ENCODE measurements around the gene KRTAP8-1.

The KRTAP8-1 gene

DNA sequence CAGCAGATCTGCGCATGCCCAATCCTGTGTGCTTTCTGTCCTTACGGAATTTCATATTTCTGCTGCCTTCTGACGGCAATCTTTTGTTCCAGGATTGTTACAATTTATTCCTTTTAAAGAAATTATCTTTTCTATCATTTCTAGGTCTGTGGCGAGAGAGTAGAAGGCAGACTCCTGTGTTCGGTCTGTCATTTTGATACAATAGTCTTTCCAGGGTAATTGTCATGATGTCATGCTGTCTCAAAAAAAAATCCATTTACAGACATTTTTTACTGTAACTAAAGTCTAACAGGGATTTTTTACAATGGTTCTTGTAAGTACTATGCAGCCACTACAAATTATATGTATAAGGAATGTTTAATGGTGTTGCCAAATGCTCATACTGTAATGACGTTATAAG, 25.5 kb upstream of the KRTAP8-1 start:
- no peaks in the 10 kb centered on the region for H3K4me1 ChIP-seq (ENCODE audit: low read length)
- H3K36me3 ChIP-seq (replicated peaks; ENCODE audit: low read depth, low read length), result no peaks in the 10 kb centered on the region
- no peaks in the 10 kb centered on the region for H3K9me3 ChIP-seq (ENCODE audit: insufficient read depth, low read length)
- no peaks in the 10 kb centered on the region for H3K79me2 ChIP-seq (ENCODE audit: low read length)
- H4K20me1 ChIP-seq (ENCODE audit: insufficient read depth, low read length), result no peaks in the 10 kb centered on the region
- H3K4me2 ChIP-seq (ENCODE audit: low read length), result no peak overlapping the region
- no peak for TF ChIP-seq EZH2phosphoT487 (IDR thresholded peaks at IDR 0.05; ENCODE audit: low read depth)
- TF ChIP-seq, protein P1, sequence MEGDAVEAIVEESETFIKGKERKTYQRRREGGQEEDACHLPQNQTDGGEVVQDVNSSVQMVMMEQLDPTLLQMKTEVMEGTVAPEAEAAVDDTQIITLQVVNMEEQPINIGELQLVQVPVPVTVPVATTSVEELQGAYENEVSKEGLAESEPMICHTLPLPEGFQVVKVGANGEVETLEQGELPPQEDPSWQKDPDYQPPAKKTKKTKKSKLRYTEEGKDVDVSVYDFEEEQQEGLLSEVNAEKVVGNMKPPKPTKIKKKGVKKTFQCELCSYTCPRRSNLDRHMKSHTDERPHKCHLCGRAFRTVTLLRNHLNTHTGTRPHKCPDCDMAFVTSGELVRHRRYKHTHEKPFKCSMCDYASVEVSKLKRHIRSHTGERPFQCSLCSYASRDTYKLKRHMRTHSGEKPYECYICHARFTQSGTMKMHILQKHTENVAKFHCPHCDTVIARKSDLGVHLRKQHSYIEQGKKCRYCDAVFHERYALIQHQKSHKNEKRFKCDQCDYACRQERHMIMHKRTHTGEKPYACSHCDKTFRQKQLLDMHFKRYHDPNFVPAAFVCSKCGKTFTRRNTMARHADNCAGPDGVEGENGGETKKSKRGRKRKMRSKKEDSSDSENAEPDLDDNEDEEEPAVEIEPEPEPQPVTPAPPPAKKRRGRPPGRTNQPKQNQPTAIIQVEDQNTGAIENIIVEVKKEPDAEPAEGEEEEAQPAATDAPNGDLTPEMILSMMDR (IDR thresholded peaks at IDR 0.05; ENCODE audit: low read depth, low read length), result no peak
- no peak overlapping the region for H3K27ac ChIP-seq (ENCODE audit: low read length)
- no peaks in the 10 kb centered on the region for H3K27me3 ChIP-seq (ENCODE audit: low read depth, low read length)
- H3K9ac ChIP-seq (ENCODE audit: low read length), result no peak overlapping the region
- no peak overlapping the region for H2AFZ ChIP-seq (ENCODE audit: low read depth, low read length)
- H3K4me3 ChIP-seq (ENCODE audit: low read length), result no peak overlapping the region

- Histone ChIP-seq H3K27me3 (ENCODE audit: low read depth, low read length) (no peaks in the 10 kb centered on the region; the same call in 1 of the 2 replicates), H3K9me3 (ENCODE audit: insufficient read depth, low read length) (no peaks in the 10 kb centered on the region), H2AFZ (ENCODE audit: low read depth, low read length) (no peak overlapping the region), H3K4me1 (ENCODE audit: low read length) (no peaks in the 10 kb centered on the region), H3K27ac (ENCODE audit: low read length) (no peak overlapping the region), H3K4me2 (ENCODE audit: low read length) (no peak overlapping the region), H3K4me3 (ENCODE audit: low read length) (no peak overlapping the region), H4K20me1 (ENCODE audit: insufficient read depth, low read length) (no peaks in the 10 kb centered on the region), H3K36me3 (replicated peaks; ENCODE audit: low read depth, low read length) (no peaks in the 10 kb centered on the region), H3K79me2 (ENCODE audit: low read length) (no peaks in the 10 kb centered on the region), H3K9ac (ENCODE audit: low read length) (no peak overlapping the region)
- TF ChIP-seq, protein P1 (IDR thresholded peaks at IDR 0.05; ENCODE audit: low read depth, low read length), result peak; percentile 67
- TF ChIP-seq EZH2phosphoT487 (IDR thresholded peaks at IDR 0.05; ENCODE audit: low read depth), result no peak
Observed at GRCh38 chr21:30831194-30831765, 18.2 kb upstream of the KRTAP8-1 start.

DNA sequence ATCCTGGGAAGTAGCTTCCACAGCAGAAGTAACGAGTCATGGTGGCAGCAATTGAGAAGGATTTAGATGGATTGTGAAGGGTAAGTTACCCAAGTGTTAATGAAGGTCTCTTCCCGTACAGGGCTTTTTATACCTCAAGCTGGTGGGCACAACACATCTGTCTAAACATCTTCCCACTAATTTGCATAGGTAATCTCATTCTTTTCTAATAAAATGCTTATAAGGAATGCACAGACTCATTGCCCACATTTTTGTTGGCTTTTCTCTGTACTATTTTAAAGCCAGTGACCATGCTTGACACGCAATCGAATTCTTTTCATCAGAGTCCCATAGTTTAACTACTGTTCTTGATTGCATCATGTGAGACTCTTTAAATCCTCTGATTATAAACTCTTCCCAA, 16.6 kb upstream of the KRTAP8-1 start, which contains the start of gene KRTAP7-1:
KRTAP7-1 (minus strand) TSS at position 101 of the 400 bp plus-strand sequence; CDS start at position 40, 61 bp downstream.
- no peaks in the 10 kb centered on the region for H3K9me3 ChIP-seq (ENCODE audit: insufficient read depth, low read length)
- TF ChIP-seq, protein P1 (IDR thresholded peaks at IDR 0.05; ENCODE audit: low read depth, low read length), result no peak
- TF ChIP-seq EZH2phosphoT487 (IDR thresholded peaks at IDR 0.05; ENCODE audit: low read depth), result no peak
- H4K20me1 ChIP-seq (ENCODE audit: insufficient read depth, low read length), result no peaks in the 10 kb centered on the region
- H3K9ac ChIP-seq (ENCODE audit: low read length), result no peak within 1 kb of the TSS
- H3K4me2 ChIP-seq (ENCODE audit: low read length), result no peak within 1 kb of the TSS
- no peak within 1 kb of the TSS for H3K4me3 ChIP-seq (ENCODE audit: low read length)
- no peaks in the 10 kb centered on the region; the same call in 1 of the 2 replicates for H3K27me3 ChIP-seq (ENCODE audit: low read depth, low read length)
- no peaks in the 10 kb centered on the region for H3K79me2 ChIP-seq (ENCODE audit: low read length)
- H3K27ac ChIP-seq (ENCODE audit: low read length), result no peak within 1 kb of the TSS
- H3K36me3 ChIP-seq (replicated peaks; ENCODE audit: low read depth, low read length), result no peaks in the 10 kb centered on the region
- H3K4me1 ChIP-seq (ENCODE audit: low read length), result no peaks in the 10 kb centered on the region
- H2AFZ ChIP-seq (ENCODE audit: low read depth, low read length), result no peak within 1 kb of the TSS

DNA sequence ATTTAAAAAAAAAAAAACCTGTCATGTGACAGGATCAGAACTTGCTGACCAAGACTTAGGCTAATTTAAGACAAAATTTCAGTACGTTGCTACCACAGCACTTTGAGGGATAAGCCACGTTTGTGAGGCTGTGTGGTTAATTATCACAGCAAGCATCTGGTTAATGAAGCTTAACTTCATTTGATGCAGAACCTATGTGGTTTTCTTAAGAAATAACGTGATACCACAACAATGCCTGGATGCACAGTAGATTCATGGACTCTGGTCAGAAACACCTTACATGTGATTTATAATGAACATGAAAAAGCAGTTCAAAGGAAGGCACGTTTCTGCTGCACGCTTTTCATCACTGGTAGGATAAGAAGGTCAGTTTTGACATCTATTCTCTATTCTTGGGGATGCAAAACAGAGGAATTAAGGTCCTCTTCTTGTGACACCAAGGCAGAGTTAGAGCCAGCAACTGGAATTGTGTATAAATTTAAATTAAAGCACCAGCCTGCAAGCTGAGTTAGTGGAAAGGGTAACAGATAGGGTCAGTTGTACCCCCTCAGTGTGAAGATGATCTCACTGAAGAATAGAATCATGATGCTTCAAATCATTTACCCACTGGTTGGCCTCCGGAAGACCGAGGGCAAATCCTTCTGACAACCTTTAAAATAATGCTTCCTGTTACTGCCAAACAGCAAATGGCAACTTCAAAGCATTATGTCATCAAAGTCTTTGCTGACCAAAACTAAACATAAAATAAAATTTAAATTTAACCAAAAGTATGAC, 6.0 kb upstream of the KRTAP8-1 start:
- Histone ChIP-seq H3K27ac (ENCODE audit: low read length) (no peak overlapping the region), H3K27me3 (ENCODE audit: low read depth, low read length) (no peaks in the 10 kb centered on the region), H3K4me2 (ENCODE audit: low read length) (no peak overlapping the region), H3K79me2 (ENCODE audit: low read length) (no peaks in the 10 kb centered on the region), H3K9me3 (ENCODE audit: insufficient read depth, low read length) (no peaks in the 10 kb centered on the region), H4K20me1 (ENCODE audit: insufficient read depth, low read length) (no peaks in the 10 kb centered on the region), H3K4me1 (ENCODE audit: low read length) (no peaks in the 10 kb centered on the region), H3K36me3 (replicated peaks; ENCODE audit: low read depth, low read length) (no peaks in the 10 kb centered on the region), H3K4me3 (ENCODE audit: low read length) (no peak overlapping the region), H3K9ac (ENCODE audit: low read length) (no peak overlapping the region), H2AFZ (ENCODE audit: low read depth, low read length) (no peak overlapping the region)
- TF ChIP-seq, protein P1 (IDR thresholded peaks at IDR 0.05; ENCODE audit: low read depth, low read length), result no peak
- TF ChIP-seq EZH2phosphoT487 (IDR thresholded peaks at IDR 0.05; ENCODE audit: low read depth), result no peak
